ENCODE data around the gene CREB5. TPM values are rescaled to one million over a fixed set of nuclear protein-coding genes. Genes with fewer than 3 reads are reported as not detected.

CREB5 gene
- total RNA-seq, 1 experiment from 2014 or later = 2.1 TPM

DNA sequence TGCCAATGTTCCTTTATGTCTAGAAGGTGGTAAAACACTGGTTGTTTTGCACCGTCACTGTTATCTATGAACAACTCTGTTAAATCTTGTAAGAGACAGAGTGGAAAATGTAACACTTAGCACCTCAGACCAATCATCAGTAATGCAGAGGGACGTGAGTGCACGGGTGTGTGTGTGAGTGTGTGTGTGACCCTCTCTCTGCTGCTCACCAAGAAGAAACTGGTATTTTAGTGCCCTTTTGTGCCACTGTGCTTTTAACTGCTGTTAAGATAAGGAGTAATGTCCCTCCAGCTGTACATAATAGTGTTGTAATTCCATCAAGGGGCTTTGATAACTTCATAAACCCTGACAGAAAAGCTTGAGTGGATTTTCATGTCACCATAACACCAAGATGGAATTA is 130.1 kb downstream of the CREB5 start:
- H3F3A ChIP-seq (ENCODE audit: insufficient read depth, low read depth) = no peaks in the 10 kb centered on the region
- CTCF ChIA-PET = no interaction called here
- intact Hi-C loops (cut with micrococcal nuclease; ENCODE audit: unreplicated experiment) = no loop called here

DNA sequence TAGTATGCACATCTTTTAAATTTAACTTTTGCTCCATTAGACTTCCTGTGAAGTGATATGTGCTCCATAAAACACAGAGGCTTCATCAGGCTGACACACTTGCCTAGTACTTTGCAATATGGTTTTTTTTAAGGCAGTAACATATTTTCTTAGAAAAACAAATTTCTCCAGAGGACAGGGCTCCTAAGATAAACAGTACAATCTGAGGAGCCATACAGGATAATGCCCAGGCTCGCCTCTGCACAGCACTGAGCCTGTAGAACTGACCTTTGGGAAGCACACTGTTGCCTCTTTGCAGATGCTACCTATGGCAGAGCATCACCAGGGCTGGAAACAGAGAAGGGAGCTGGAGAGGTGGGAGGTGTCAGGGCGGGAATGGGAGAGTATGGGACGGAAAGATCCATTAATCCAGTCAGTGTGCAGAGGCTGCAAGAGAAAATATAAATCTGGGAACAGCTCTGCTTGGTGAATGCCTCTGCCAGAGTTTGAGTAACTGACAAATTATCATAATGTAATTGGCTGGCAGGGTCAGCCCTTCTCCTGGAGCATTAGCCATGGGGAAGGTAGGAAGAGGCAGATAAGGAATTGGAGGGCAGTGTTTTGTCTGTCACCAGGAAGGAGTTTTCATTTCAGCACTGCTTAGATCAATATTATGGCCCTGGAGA is 132.3 kb downstream of the CREB5 start:
- no peak overlapping the region for H2AFZ ChIP-seq
- intact Hi-C loops (cut with micrococcal nuclease; ENCODE audit: unreplicated experiment) = no loop called here
- H3K4me1 ChIP-seq (replicated peaks; ENCODE audit: insufficient read depth) = no peaks in the 10 kb centered on the region
- no peak overlapping the region for H3K4me2 ChIP-seq
- no peaks in the 10 kb centered on the region for H3K27me3 ChIP-seq (ENCODE audit: insufficient read depth, low read depth)
- no peaks in the 10 kb centered on the region for H3K9me2 ChIP-seq (ENCODE audit: insufficient read depth)
- H3K9me3 ChIP-seq (ENCODE audit: insufficient read depth, low read depth) = peaks cover 19% of the 10 kb centered on the region; the same call in 1 of the 2 replicates
- no peak for DNase-seq
- H3K4me3 ChIP-seq = no peak overlapping the region
- POLR2A ChIA-PET (ENCODE audit: unreplicated experiment) = no interaction called here
- H3K79me2 ChIP-seq (ENCODE audit: low read depth) = no peaks in the 10 kb centered on the region
- no peak for TF ChIP-seq CTCF (conservative IDR thresholded peaks at IDR 0.05)
- no peak for TF ChIP-seq EZH2 (IDR thresholded peaks at IDR 0.05; ENCODE audit: low read depth)
- H3K36me3 ChIP-seq (ENCODE audit: low read depth) = no peaks in the 10 kb centered on the region
- CTCF ChIA-PET = no interaction called here
- no peaks in the 10 kb centered on the region for H3F3A ChIP-seq (ENCODE audit: insufficient read depth, low read depth)
- no peaks in the 10 kb centered on the region for H4K20me1 ChIP-seq (ENCODE audit: insufficient read depth)
- H3K27ac ChIP-seq = no peak overlapping the region
- no TSS peak for BruUV-seq (replicated peaks)

More for the DNA sequence above, 130.1 kb downstream of the CREB5 start:
- Histone ChIP-seq H3K36me3 (ENCODE audit: low read depth) (no peaks in the 10 kb centered on the region), H3K4me2 (no peak overlapping the region), H3K9me2 (ENCODE audit: insufficient read depth) (0 out of 2 replicates have a peak, but pooled peaks cover 6% of the 10 kb centered on the region), H2AFZ (no peak overlapping the region), H3K79me2 (ENCODE audit: low read depth) (no peaks in the 10 kb centered on the region), H3K4me1 (replicated peaks; ENCODE audit: insufficient read depth) (no peaks in the 10 kb centered on the region), H3K27me3 (ENCODE audit: insufficient read depth, low read depth) (no peaks in the 10 kb centered on the region), H4K20me1 (ENCODE audit: insufficient read depth) (no peaks in the 10 kb centered on the region), H3K9me3 (ENCODE audit: insufficient read depth, low read depth) (peaks cover 14% of the 10 kb centered on the region; the same call in 1 of the 2 replicates), H3K27ac (no peak overlapping the region), H3K4me3 (no peak overlapping the region)
- no peak for DNase-seq
- POLR2A ChIA-PET (ENCODE audit: unreplicated experiment) = no interaction called here
- BruUV-seq (replicated peaks) = no TSS peak
- TF ChIP-seq EZH2 (IDR thresholded peaks at IDR 0.05; ENCODE audit: low read depth) = no peak
- TF ChIP-seq CTCF (conservative IDR thresholded peaks at IDR 0.05) = no peak

DNA sequence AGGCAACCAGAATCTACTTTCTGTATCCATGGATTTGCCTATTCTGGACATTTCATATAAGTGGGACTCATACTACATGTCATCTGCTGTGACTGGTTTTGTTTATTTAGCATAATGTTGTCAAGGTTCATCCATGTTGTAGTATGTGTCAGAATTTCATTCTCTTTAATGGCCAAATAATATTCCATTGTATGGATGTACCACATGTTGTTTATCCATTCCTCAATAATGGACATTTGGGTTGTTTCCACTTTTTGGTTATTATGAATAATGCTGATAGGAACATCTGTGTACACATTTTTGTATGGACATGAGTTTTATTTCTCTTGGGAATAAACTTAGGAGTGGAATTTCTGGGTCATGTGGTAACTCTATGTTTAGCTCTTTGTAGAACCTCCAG is 133.7 kb downstream of the CREB5 start:
- no peak overlapping the region for H3K4me3 ChIP-seq
- H3K4me2 ChIP-seq = no peak overlapping the region
- H3K9me2 ChIP-seq (ENCODE audit: insufficient read depth) = no peaks in the 10 kb centered on the region
- H3K4me1 ChIP-seq (replicated peaks; ENCODE audit: insufficient read depth) = no peaks in the 10 kb centered on the region
- H4K20me1 ChIP-seq (ENCODE audit: insufficient read depth) = no peaks in the 10 kb centered on the region
- no peaks in the 10 kb centered on the region for H3K36me3 ChIP-seq (ENCODE audit: low read depth)
- peaks cover 19% of the 10 kb centered on the region; the same call in 1 of the 2 replicates for H3K9me3 ChIP-seq (ENCODE audit: insufficient read depth, low read depth)
- H3F3A ChIP-seq (ENCODE audit: insufficient read depth, low read depth) = no peaks in the 10 kb centered on the region
- no peak overlapping the region for H3K27ac ChIP-seq
- POLR2A ChIA-PET (ENCODE audit: unreplicated experiment) = no interaction called here
- H3K27me3 ChIP-seq (ENCODE audit: insufficient read depth, low read depth) = no peaks in the 10 kb centered on the region
- BruUV-seq (replicated peaks) = no TSS peak
- CTCF ChIA-PET = no interaction called here
- DNase-seq = no peak
- H3K79me2 ChIP-seq (ENCODE audit: low read depth) = no peaks in the 10 kb centered on the region
- intact Hi-C loops (cut with micrococcal nuclease; ENCODE audit: unreplicated experiment) = no loop called here
- no peak overlapping the region for H2AFZ ChIP-seq
- TF ChIP-seq EZH2 (IDR thresholded peaks at IDR 0.05; ENCODE audit: low read depth) = no peak
- no peak for TF ChIP-seq CTCF (conservative IDR thresholded peaks at IDR 0.05)
